Ovary (tissue), 3 donors: ENCODE measurements around the gene MPC1L.

Experiments
- CTCF ChIP-seq, 3 donors: fragments of 450-650 bp in 2 of 3; fragments of 200-600 bp in 1 of 3; IDR thresholded peaks; one replicate each; pipeline versions ENCODE4 v1.5.1 to v1.8.0; 2016 to 2022; ENCODE audit warnings: antibody characterized with exemption in 3 of 3, mild to moderate bottlenecking in 1 of 3
- EP300 ChIP-seq: sonication (generic); formaldehyde crosslinking; IDR thresholded peaks from one replicate; pipeline ENCODE4 v1.6.1; 2017; ENCODE audit warnings: antibody characterized with exemption
- POLR2A ChIP-seq: fragments of 450-650 bp; IDR thresholded peaks from one replicate; pipeline ENCODE4 v1.6.1; 2017; ENCODE audit warnings: antibody characterized with exemption, mild to moderate bottlenecking, moderate library complexity
- donor health status: DM: no; HTN: no; CAD: no.

- no peak for TF ChIP-seq CTCF (IDR thresholded peaks at IDR 0.05)
- TF ChIP-seq POLR2A: no peak
- no peak for TF ChIP-seq EP300
Observed at GRCh38 chrX:40612511-40612910, 10.7 kb upstream of the MPC1L start.
